GM23338 (cell line): Measurements from ENCODE around the gene RPH3AL. TPM values are rescaled to one million over a fixed set of nuclear protein-coding genes. Genes with fewer than 3 reads are reported as not detected.

Source experiments
- ATAC-seq: fragments of 200-7000 bp; cut with Tn5 transposase; 3 replicates; pipeline ENCODE4 v1.9.1; 2020
- DNase-seq: peaks from one replicate; pipeline ENCODE4 v3.0.0-alpha.2; 2015; ENCODE audit warnings: low spot score
- H2AFZ ChIP-seq: fragments of 200-600 bp; sonication (generic); 2 replicates; pipeline ENCODE4 v1.8.0; 2016; ENCODE audit warnings: antibody characterized with exemption, mild to moderate bottlenecking, moderate library complexity
- H3F3A ChIP-seq: fragments of 200-600 bp; sonication (generic); replicated peaks from 2 replicates; pipeline ENCODE4 v1.8.0; 2017; ENCODE audit warnings: antibody characterized with exemption, mixed run types, low read depth
- H3K27ac ChIP-seq: fragments of 200-600 bp; sonication (generic); 2 replicates; pipeline ENCODE4 v1.6.1; 2016; ENCODE audit warnings: low read depth
- H3K27me3 ChIP-seq: fragments of 200-600 bp; sonication (generic); 2 replicates; pipeline ENCODE4 v1.8.0; 2016; ENCODE audit warnings: mild to moderate bottlenecking, mixed run types, moderate library complexity; ENCODE audit not compliant: insufficient read depth
- H3K36me3 ChIP-seq: fragments of 200-600 bp; sonication (generic); 2 replicates; pipeline ENCODE4 v1.8.0; 2016; ENCODE audit warnings: mild to moderate bottlenecking; ENCODE audit not compliant: insufficient read depth
- H3K4me1 ChIP-seq: fragments of 200-600 bp; sonication (generic); 2 replicates; pipeline ENCODE4 v1.8.0; 2016; ENCODE audit warnings: mild to moderate bottlenecking, moderate library complexity; ENCODE audit not compliant: insufficient read depth
- H3K4me2 ChIP-seq: fragments of 200-600 bp; sonication (generic); 2 replicates; pipeline ENCODE4 v1.7.1; 2017; ENCODE audit warnings: mixed run types
- H3K4me3 ChIP-seq: fragments of 200-600 bp; sonication (generic); 2 replicates; pipeline ENCODE4 v1.6.1; 2016; ENCODE audit warnings: mixed run types
- H3K79me2 ChIP-seq: fragments of 200-600 bp; sonication (generic); replicated peaks from 2 replicates; pipeline ENCODE4 v1.8.0; 2017; ENCODE audit warnings: mild to moderate bottlenecking; ENCODE audit not compliant: insufficient read depth
- H3K9me2 ChIP-seq: fragments of 200-600 bp; sonication (generic); 2 replicates; pipeline ENCODE4 v1.8.0; 2017; ENCODE audit not compliant: insufficient read depth
- H4K20me1 ChIP-seq: fragments of 200-600 bp; sonication (generic); replicated peaks from 2 replicates; pipeline ENCODE4 v1.8.0; 2017; ENCODE audit warnings: mild to moderate bottlenecking; ENCODE audit not compliant: insufficient read depth
- H3K27ac Mint-ChIP-seq: 2 replicates; pipeline ENCODE4 v1.8.0; 2020; ENCODE audit warnings: inconsistent platforms, mild to moderate bottlenecking, moderate library complexity, mixed read lengths
- H3K27me3 Mint-ChIP-seq: 3 replicates; pipeline ENCODE4 v1.8.0; 2022; ENCODE audit warnings: low read depth, mild to moderate bottlenecking, moderate library complexity, mixed read lengths, inconsistent platforms; ENCODE audit not compliant: insufficient read depth, poor library complexity
- H3K36me3 Mint-ChIP-seq: 3 replicates; pipeline ENCODE4 v1.8.0; 2021; ENCODE audit warnings: low read depth, mild to moderate bottlenecking, inconsistent platforms, moderate library complexity, mixed read lengths
- H3K4me1 Mint-ChIP-seq: 3 replicates; pipeline ENCODE4 v1.8.0; 2020; ENCODE audit warnings: mild to moderate bottlenecking, inconsistent platforms, mixed read lengths
- H3K4me3 Mint-ChIP-seq: 3 replicates; pipeline ENCODE4 v1.8.0; 2021; ENCODE audit warnings: moderate library complexity, mild to moderate bottlenecking, inconsistent platforms, mixed read lengths
- H3K9me3 Mint-ChIP-seq: 3 replicates; pipeline ENCODE4 v1.8.0; 2020; ENCODE audit warnings: moderate library complexity, mild to moderate bottlenecking, inconsistent platforms, mixed read lengths
- CREB1 ChIP-seq: fragments of 250-450 bp; sonication (Bioruptor Pico); IDR thresholded peaks from 2 replicates; pipeline ENCODE4 v1.5.0; 2020; ENCODE audit warnings: low read depth, mild to moderate bottlenecking, moderate library complexity
- EZH2 ChIP-seq: fragments of 200-600 bp; sonication (generic); IDR thresholded peaks from one replicate; pipeline ENCODE4 v1.8.0; 2017; ENCODE audit warnings: antibody characterized with exemption, mild to moderate bottlenecking, low read depth; ENCODE audit not compliant: unreplicated experiment
- EZH2phosphoT487 ChIP-seq: fragments of 200-600 bp; sonication (generic); IDR thresholded peaks from one replicate; pipeline ENCODE4 v1.8.1; 2018; ENCODE audit warnings: antibody characterized with exemption; ENCODE audit not compliant: unreplicated experiment
- JUNB ChIP-seq: IDR thresholded peaks from one replicate; pipeline ENCODE4 v1.6.1; 2016; ENCODE audit warnings: antibody characterized with exemption; ENCODE audit not compliant: unreplicated experiment
- NANOG ChIP-seq: IDR thresholded peaks from 2 replicates; pipeline ENCODE4 v1.6.1; 2016; ENCODE audit warnings: antibody characterized with exemption, borderline replicate concordance
- POLR2AphosphoS5 ChIP-seq: IDR thresholded peaks from 2 replicates; pipeline ENCODE4 v1.6.1; 2016; ENCODE audit warnings: antibody characterized with exemption, low read depth
- STAT1 ChIP-seq: IDR thresholded peaks from one replicate; pipeline ENCODE4 v1.6.1; 2016; ENCODE audit warnings: antibody characterized with exemption; ENCODE audit not compliant: unreplicated experiment
- ZNF114 ChIP-seq: fragments of 250-450 bp; sonication (Bioruptor Pico); IDR thresholded peaks from 2 replicates; pipeline ENCODE4 v1.5.0; 2020; ENCODE audit warnings: mild to moderate bottlenecking, moderate library complexity
- ZNF331 ChIP-seq: fragments of 250-450 bp; sonication (Bioruptor Pico); IDR thresholded peaks from 2 replicates; pipeline ENCODE4 v1.5.0; 2020; ENCODE audit warnings: low read depth, mild to moderate bottlenecking, moderate library complexity
- polyA plus RNA-seq: library from polyadenylated mRNA; unstranded; fragments of >200 nt; fragmentation: Nextera tagmentation; extraction: Ambion mirVana; gene quantifications from 2 replicates; pipeline ENCODE4 v1.2.1, GENCODE V29; 2016
- total RNA-seq: library from RNA; depleted of rRNA; stranded (reverse); fragments of >200 nt; shearing (Covaris generic); gene quantifications from 2 replicates; pipeline ENCODE4 v1.2.3, GENCODE V29; 2014
- TF ChIP-seq, protein P1 (sequence below), 2 experiments: fragments of 200-600 bp in 1 of 2; sonication (generic) in 1 of 2; conservative IDR thresholded peaks; 2 replicates each; pipeline versions ENCODE4 v1.5.1 to v1.6.1; 2016 to 2017; ENCODE audit warnings: antibody characterized with exemption in 2 of 2, low read depth in 2 of 2, mild to moderate bottlenecking in 2 of 2, moderate library complexity in 1 of 2
- TF ChIP-seq, protein P2 (sequence below): fragments of 250-450 bp; sonication (Bioruptor Pico); IDR thresholded peaks from 2 replicates; pipeline ENCODE4 v1.5.0; 2020; ENCODE audit warnings: mild to moderate bottlenecking, moderate library complexity
- TF ChIP-seq, protein P3 (sequence below): IDR thresholded peaks from 2 replicates; pipeline ENCODE4 v1.6.1; 2016; ENCODE audit warnings: antibody characterized with exemption
- TF ChIP-seq, protein P4 (sequence below): IDR thresholded peaks from one replicate; pipeline ENCODE4 v1.6.1; 2018; ENCODE audit warnings: antibody characterized with exemption; ENCODE audit not compliant: unreplicated experiment

The RPH3AL gene
- total and polyA plus RNA-seq, 2 experiments from 2014 or later, result 2.7 to 6.3 TPM

DNA sequence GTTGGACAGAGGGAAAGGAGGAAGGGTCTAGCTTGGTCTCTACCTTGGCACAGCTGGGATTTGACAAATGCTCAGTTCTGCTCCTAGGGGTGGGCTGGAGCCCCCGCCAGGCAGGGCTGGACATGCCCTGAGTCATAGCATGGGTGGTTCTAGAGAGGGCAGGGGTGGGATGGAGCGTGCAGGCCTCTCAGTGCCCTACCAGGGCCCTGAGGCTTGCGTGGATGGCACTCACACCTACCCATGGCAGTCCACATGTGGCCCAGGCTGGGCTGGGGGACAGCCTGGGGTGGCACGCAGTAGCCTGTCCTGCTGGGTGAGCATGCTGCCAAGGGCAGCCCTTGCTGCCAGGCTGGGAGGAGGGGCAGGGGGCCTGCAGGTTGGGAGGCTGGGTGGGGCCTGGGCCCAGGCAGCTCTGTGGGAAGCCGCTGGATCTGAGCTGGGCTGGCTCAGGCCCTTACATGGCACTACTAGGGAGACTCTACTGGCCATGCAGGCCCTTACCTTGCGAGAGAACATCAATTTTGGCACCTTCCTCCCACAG lies 182.4 kb downstream of the RPH3AL start:
- Histone ChIP-seq H2AFZ (no peak overlapping the region), H3F3A (no peaks in the 10 kb centered on the region), H3K79me2 (no peaks in the 10 kb centered on the region), H4K20me1 (no peaks in the 10 kb centered on the region), H3K4me2 (no peak overlapping the region), H3K4me3 (no peak overlapping the region), H3K4me1 (no peaks in the 10 kb centered on the region), H3K27ac (no peak overlapping the region), H3K36me3 (no peaks in the 10 kb centered on the region), H3K27me3 (no peaks in the 10 kb centered on the region), H3K9me2 (no peaks in the 10 kb centered on the region)
- Mint-ChIP-seq H3K27me3 (no peaks in the 10 kb centered on the region), H3K27ac (no peak overlapping the region), H3K9me3 (no peaks in the 10 kb centered on the region), H3K4me1 (no peaks in the 10 kb centered on the region), H3K36me3 (no peaks in the 10 kb centered on the region), H3K4me3 (no peak overlapping the region)
- DNase-seq, result no peak
- TF ChIP-seq, protein P1, sequence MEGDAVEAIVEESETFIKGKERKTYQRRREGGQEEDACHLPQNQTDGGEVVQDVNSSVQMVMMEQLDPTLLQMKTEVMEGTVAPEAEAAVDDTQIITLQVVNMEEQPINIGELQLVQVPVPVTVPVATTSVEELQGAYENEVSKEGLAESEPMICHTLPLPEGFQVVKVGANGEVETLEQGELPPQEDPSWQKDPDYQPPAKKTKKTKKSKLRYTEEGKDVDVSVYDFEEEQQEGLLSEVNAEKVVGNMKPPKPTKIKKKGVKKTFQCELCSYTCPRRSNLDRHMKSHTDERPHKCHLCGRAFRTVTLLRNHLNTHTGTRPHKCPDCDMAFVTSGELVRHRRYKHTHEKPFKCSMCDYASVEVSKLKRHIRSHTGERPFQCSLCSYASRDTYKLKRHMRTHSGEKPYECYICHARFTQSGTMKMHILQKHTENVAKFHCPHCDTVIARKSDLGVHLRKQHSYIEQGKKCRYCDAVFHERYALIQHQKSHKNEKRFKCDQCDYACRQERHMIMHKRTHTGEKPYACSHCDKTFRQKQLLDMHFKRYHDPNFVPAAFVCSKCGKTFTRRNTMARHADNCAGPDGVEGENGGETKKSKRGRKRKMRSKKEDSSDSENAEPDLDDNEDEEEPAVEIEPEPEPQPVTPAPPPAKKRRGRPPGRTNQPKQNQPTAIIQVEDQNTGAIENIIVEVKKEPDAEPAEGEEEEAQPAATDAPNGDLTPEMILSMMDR (conservative IDR thresholded peaks at IDR 0.05; ENCODE audit: low read depth in 2 of 2), result no peak
- no peak for TF ChIP-seq POLR2AphosphoS5
- TF ChIP-seq, protein P2, sequence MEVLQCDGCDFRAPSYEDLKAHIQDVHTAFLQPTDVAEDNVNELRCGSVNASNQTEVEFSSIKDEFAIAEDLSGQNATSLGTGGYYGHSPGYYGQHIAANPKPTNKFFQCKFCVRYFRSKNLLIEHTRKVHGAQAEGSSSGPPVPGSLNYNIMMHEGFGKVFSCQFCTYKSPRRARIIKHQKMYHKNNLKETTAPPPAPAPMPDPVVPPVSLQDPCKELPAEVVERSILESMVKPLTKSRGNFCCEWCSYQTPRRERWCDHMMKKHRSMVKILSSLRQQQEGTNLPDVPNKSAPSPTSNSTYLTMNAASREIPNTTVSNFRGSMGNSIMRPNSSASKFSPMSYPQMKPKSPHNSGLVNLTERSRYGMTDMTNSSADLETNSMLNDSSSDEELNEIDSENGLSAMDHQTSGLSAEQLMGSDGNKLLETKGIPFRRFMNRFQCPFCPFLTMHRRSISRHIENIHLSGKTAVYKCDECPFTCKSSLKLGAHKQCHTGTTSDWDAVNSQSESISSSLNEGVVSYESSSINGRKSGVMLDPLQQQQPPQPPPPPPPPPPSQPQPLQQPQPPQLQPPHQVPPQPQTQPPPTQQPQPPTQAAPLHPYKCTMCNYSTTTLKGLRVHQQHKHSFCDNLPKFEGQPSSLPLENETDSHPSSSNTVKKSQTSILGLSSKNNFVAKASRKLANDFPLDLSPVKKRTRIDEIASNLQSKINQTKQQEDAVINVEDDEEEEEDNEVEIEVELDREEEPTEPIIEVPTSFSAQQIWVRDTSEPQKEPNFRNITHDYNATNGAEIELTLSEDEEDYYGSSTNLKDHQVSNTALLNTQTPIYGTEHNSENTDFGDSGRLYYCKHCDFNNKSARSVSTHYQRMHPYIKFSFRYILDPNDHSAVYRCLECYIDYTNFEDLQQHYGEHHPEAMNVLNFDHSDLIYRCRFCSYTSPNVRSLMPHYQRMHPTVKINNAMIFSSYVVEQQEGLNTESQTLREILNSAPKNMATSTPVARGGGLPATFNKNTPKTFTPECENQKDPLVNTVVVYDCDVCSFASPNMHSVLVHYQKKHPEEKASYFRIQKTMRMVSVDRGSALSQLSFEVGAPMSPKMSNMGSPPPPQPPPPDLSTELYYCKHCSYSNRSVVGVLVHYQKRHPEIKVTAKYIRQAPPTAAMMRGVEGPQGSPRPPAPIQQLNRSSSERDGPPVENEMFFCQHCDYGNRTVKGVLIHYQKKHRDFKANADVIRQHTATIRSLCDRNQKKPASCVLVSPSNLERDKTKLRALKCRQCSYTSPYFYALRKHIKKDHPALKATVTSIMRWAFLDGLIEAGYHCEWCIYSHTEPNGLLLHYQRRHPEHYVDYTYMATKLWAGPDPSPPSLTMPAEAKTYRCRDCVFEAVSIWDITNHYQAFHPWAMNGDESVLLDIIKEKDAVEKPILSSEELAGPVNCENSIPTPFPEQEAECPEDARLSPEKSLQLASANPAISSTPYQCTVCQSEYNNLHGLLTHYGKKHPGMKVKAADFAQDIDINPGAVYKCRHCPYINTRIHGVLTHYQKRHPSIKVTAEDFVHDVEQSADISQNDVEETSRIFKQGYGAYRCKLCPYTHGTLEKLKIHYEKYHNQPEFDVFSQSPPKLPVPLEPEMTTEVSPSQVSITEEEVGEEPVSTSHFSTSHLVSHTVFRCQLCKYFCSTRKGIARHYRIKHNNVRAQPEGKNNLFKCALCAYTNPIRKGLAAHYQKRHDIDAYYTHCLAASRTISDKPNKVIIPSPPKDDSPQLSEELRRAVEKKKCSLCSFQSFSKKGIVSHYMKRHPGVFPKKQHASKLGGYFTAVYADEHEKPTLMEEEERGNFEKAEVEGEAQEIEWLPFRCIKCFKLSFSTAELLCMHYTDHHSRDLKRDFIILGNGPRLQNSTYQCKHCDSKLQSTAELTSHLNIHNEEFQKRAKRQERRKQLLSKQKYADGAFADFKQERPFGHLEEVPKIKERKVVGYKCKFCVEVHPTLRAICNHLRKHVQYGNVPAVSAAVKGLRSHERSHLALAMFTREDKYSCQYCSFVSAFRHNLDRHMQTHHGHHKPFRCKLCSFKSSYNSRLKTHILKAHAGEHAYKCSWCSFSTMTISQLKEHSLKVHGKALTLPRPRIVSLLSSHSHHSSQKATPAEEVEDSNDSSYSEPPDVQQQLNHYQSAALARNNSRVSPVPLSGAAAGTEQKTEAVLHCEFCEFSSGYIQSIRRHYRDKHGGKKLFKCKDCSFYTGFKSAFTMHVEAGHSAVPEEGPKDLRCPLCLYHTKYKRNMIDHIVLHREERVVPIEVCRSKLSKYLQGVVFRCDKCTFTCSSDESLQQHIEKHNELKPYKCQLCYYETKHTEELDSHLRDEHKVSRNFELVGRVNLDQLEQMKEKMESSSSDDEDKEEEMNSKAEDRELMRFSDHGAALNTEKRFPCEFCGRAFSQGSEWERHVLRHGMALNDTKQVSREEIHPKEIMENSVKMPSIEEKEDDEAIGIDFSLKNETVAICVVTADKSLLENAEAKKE (CRISPR knock-in tag), result no peak
- TF ChIP-seq NANOG, result no peak
- TF ChIP-seq STAT1, result no peak
- TF ChIP-seq ZNF331, result no peak
- no peak for TF ChIP-seq EZH2
- TF ChIP-seq JUNB, result no peak
- TF ChIP-seq CREB1 (CRISPR knock-in tag), result no peak
- no peak for TF ChIP-seq ZNF114
- TF ChIP-seq, protein P3, sequence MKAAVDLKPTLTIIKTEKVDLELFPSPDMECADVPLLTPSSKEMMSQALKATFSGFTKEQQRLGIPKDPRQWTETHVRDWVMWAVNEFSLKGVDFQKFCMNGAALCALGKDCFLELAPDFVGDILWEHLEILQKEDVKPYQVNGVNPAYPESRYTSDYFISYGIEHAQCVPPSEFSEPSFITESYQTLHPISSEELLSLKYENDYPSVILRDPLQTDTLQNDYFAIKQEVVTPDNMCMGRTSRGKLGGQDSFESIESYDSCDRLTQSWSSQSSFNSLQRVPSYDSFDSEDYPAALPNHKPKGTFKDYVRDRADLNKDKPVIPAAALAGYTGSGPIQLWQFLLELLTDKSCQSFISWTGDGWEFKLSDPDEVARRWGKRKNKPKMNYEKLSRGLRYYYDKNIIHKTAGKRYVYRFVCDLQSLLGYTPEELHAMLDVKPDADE, result no peak
- TF ChIP-seq, protein P4, sequence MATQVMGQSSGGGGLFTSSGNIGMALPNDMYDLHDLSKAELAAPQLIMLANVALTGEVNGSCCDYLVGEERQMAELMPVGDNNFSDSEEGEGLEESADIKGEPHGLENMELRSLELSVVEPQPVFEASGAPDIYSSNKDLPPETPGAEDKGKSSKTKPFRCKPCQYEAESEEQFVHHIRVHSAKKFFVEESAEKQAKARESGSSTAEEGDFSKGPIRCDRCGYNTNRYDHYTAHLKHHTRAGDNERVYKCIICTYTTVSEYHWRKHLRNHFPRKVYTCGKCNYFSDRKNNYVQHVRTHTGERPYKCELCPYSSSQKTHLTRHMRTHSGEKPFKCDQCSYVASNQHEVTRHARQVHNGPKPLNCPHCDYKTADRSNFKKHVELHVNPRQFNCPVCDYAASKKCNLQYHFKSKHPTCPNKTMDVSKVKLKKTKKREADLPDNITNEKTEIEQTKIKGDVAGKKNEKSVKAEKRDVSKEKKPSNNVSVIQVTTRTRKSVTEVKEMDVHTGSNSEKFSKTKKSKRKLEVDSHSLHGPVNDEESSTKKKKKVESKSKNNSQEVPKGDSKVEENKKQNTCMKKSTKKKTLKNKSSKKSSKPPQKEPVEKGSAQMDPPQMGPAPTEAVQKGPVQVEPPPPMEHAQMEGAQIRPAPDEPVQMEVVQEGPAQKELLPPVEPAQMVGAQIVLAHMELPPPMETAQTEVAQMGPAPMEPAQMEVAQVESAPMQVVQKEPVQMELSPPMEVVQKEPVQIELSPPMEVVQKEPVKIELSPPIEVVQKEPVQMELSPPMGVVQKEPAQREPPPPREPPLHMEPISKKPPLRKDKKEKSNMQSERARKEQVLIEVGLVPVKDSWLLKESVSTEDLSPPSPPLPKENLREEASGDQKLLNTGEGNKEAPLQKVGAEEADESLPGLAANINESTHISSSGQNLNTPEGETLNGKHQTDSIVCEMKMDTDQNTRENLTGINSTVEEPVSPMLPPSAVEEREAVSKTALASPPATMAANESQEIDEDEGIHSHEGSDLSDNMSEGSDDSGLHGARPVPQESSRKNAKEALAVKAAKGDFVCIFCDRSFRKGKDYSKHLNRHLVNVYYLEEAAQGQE, result no peak
- TF ChIP-seq EZH2phosphoT487, result no peak
- no peak for ATAC-seq
